G401.6 (cell line): Measurements from ENCODE around the gene SMG6.
"Not testable (repeated sequence)": the region's sequence is repeated elsewhere in the genome, so short reads cannot be mapped to it uniquely, and the experiment has no call there.

Experiments
- FAIRE-seq: peaks from 2 replicates; lab custom pipeline; 2012; peaks lifted over from hg19 to GRCh38; lab: Jason Lieb, UNC

SMG6 gene

DNA sequence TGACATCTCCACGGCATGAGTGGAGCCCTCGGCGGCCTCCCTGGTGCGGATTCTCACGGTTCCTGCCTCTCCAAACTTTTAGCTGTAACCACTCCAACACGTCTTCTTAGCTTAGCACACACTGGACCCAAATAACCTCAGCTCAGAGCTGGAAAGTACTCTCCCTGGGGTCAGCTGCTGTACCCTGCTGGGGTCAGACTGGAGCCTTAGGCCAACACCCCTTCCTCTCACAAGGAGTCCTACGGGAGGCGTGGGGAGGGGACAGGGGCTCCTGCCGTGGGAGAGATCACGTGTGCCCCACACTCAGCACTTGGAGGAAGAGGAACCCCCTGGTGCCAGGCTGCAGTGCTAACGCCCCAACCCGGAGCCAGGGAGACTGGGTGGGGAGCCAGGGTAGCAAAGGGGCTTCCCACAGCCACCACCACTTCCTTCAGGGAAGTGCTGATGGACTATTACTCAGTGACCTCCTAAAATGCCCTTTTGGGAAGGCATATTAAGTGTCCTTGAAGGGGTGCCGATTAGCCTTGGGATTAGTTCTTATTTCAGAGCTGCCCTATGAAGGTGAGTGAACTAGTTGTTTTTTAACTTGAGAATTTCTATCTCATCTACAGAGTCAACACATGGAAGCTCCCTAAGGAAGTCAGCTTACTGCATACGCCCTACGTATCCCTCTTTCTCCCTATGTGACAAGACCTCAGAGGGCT is 124.6 kb downstream of the SMG6 start:
- no peak for FAIRE-seq

- FAIRE-seq, result no peak
Measured at GRCh38 chr17:2177235-2177811, 126.3 kb downstream of the SMG6 start.

GRCh38 chr17:2176499-2177169 is 127.0 kb downstream of the SMG6 start:
- no peak for FAIRE-seq

DNA sequence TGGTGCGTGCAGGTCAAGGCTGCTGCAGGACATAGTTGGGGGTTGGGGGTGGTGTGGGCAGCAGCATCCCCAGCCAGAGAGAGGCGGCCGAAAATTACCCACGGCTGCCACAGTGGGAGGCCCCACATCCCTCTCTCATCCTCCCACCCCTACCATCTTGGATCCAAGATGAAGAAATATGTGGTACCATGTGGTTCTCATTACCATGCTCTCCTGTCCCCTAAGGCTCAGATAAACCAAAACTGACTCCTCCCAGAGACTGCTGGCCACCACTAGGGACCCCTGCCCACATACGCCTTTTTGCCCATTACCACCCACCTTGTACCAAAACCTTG is 128.3 kb downstream of the SMG6 start:
- no peak for FAIRE-seq

DNA sequence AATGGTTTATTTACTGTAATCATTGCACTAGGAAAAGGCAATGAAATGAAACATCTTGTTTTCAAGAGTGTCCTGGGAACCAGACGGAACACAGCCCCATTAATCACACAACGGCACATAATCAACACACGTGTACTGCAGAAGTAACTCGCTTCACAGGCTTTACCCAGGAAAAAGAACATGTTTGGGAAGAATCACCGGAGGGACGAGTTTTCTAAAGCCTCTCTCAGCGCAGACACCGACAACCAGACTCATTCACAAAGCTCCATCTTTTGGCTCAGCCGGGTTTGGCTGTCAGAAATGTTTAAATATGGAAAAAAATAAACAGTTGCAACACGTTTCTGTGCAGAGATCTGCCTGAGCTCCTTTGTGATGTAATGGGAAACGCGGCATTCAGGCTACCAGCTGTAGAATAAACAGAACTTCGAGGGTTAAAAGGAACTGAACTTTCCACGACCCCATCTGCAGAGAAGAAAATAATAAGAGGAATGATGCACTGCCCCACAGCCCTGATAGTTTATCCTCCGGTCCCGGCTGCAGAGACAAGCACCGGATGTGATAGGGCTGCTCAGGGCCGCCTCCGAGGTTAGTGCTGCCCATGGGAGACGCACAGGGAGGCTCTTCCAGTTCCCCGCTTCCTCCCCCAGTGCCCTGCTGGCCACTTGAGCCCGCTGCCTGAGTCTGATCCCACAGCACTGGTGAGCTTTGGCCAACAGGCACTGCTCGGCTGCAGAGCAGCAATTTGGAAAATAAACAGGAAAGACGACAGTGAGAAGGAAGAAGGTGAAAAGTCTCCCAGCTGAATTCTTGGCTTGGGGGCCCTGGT is 128.9 kb downstream of the SMG6 start:
- FAIRE-seq, result no peak

- no peak for FAIRE-seq
Measured at GRCh38 chr17:2174014-2174413, 129.6 kb downstream of the SMG6 start.

GRCh38 chr17:2172999-2173398 is 130.6 kb downstream of the SMG6 start:
- FAIRE-seq, result no peak

- FAIRE-seq, result no peak
Measured at GRCh38 chr17:2172077-2172851, 131.3 kb downstream of the SMG6 start.

GRCh38 chr17:2171702-2172076 is 131.9 kb downstream of the SMG6 start:
- FAIRE-seq, result no peak

DNA sequence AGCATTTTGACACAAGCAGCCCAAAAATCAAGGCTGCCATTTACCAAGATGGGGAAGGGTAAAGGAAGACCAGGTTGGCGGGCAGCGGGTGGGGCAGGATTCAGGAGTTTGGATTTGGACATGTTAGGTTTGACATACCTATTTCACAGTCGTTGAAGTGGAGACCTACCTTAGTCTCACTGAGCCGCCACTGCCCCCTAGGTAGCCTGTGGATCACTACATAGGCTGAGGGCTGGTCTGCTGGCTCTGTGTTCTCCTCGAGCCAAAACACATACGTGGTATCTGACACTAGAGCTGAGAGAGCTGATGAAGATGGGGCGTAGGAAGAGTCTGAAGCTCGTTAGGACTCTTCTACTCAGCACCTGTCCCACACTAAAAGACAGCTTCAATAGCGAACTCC is 133.6 kb downstream of the SMG6 start:
- no peak for FAIRE-seq

DNA sequence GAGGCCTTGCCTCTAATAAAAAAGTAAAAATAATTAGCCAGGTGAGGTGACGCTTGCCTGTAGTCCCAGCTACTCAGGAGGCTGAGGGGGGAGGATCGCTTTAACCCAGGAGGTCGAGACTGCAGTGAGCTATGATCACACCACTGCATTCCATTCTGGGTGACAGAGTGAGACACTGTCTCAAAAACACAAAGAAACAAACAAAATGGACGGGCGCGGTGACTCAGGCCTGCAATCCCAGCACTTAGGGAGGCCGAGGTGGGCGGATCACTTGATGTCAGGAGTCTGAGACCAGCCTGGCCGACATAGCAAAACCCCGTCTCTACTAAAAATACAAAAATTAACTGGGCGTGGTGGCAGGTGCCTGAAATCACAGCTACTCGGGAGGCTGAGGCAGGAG is 137.9 kb downstream of the SMG6 start:
- FAIRE-seq, result not testable (repeated sequence)

- FAIRE-seq, result no peak
Measured at GRCh38 chr17:2158396-2158780, 145.2 kb downstream of the SMG6 start.

DNA sequence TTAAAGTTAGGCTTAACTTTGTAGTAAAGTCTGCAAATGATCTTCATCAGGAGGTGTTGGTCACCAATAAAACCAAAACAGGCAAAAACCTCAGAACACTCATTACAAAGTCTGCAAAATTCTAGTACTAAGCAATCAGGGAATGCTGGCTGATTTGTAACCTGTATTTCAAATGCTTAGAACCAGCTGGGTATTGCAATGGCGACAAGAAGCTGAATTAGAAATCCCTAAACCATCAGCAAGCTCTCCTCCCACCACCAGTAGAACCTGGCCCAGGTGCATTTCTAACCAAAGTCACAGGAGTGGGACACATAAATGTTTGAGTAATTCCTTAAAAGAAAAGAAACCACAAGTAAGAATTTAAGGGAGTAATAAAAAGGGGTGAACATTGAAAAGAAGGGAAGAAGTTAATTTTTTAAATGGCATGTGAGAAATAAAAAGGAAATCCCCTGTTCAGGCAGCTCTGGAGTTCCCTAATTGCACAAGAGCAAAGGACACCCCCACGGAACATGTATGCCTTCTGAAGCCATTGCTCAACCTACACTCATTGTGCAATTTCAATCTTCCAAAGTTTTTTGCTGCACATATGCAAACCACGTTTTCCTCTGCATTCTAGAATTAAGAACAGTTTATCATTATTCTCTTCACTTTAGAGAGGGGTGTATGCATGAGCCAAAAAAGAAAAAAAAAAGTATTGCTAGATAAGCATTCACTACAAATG is 145.8 kb downstream of the SMG6 start:
- FAIRE-seq, result no peak

- no peak for FAIRE-seq
Measured at GRCh38 chr17:2157081-2157480, 146.5 kb downstream of the SMG6 start.

DNA sequence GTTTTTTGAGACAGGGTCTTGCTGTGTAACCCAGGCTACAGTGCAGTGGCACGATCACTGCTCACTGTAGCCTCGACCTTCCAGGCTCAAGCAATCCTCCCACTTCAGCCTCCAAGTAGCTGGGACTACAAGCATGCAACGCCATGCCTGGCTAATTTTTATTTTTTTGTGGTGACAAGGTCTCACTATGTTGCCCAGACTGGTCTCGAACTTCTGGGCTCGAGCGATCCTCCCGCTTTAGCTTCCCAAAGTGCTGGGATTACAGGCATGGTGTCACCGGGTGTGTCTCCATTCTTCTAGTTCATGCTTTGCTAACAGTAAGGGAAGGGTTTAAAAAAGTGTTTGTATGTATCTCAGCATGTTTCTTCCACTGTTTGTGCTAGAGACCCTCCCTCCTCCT is 146.9 kb downstream of the SMG6 start:
- FAIRE-seq, result no peak

- FAIRE-seq, result no peak
Measured at GRCh38 chr17:2155573-2155972, 148.0 kb downstream of the SMG6 start.

DNA sequence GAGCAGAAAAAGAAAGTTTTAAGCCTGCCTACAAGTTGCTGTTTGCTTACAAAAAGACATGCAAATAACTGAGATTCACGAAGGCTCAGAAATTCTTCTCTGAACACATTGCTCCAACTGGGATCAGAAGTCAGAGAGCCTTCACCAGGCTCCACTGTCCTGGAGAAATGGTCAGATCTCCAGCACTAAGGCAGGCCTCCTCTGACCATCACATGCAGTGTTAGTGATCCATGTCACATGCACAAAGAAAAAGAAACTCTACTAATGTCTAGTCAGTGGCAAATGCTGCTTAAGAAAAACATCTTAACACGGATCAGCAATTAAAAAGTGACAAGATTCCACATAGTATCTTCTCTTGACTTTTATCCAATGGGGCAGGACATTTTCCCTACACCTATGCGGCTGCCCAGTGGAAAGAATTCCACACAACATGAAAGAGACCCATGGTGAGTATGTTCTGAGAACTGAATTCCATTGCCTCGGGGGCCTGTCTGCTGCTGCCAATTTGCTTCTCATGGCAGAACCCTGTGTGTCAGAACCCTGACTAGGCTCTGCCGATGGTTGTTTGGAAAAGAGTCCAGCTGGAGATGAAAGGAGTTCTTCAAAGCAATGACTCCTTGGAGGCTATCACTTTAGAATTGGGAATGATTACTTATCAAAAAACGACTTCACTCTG is 152.1 kb downstream of the SMG6 start:
- no peak for FAIRE-seq

DNA sequence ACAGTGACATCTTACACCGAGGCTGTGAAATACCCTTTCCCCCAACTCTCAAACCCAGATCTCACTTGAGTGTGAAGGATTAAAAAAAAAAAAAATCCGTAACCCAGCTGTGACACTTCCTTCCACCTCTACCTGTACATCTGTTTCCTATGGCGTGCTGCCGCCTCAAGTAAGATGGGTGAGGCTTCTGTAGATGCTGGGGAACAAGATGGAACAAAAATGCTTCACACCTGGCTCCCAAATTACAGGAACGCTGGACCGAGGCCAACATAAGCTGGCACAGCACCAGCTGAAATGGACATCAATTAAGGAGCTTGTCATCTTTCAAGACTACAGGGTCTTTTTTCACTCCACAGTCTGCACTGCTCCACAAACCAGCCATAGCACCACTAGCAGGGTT is 152.8 kb downstream of the SMG6 start:
- no peak for FAIRE-seq

GRCh38 chr17:2149934-2150333 is 153.7 kb downstream of the SMG6 start:
- no peak for FAIRE-seq

DNA sequence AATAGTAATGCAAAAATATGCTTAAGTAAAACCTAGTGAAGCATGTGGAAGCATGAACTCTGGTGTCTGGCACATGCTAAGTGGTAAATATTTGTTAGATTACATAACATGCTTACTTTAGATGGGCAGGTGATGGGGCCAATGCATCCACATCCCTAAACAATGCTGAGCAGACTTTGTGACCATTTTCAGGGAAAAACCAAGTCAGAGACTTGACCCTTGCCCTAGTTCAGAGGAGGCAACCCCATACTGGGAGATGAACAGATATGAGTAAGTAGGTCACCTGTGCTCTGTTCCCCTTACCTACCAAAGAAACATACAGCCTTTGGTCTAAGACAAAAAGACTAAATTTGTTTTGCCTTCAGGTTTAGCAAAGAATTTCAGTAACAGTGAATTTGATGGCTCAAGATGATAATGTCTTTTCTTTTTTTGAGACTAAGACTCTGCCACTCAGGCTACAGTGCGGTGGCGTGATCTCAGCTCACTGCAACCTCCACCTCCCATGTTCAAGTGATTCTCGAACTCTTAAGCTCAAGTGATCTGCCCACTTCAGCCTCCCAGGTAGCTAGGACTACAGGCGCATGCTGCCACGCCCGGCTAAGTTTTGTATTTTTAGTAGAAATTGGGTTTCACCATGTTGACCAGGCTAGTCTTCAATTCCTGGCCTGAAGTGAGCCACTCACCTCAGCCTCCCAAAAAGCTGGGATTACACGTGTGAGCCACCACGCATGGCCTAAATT is 157.3 kb downstream of the SMG6 start:
- FAIRE-seq, result no peak
